Hepatocyte (in vitro differentiated cells): ENCODE measurements around the gene MS4A15. TPM values are rescaled to one million over a fixed set of nuclear protein-coding genes. Genes with fewer than 3 reads are reported as not detected.

Source experiments
- DNase-seq: peaks from one replicate; pipeline ENCODE4 v3.0.0-alpha.2; 2016; ENCODE audit warnings: low spot score
- H2AFZ ChIP-seq: fragments of 200-600 bp; sonication (generic); 2 replicates; pipeline ENCODE4 v1.6.0; 2016; ENCODE audit warnings: antibody characterized with exemption, mild to moderate bottlenecking
- H3K27ac ChIP-seq: fragments of 200-600 bp; sonication (generic); 2 replicates; pipeline ENCODE4 v1.5.1; 2016; ENCODE audit warnings: mild to moderate bottlenecking
- H3K27me3 ChIP-seq: fragments of 200-600 bp; sonication (generic); 2 replicates; pipeline ENCODE4 v1.6.1; 2016
- H3K36me3 ChIP-seq: fragments of 200-600 bp; sonication (generic); replicated peaks from 2 replicates; pipeline ENCODE4 v1.5.1; 2016; ENCODE audit warnings: low read depth; ENCODE audit not compliant: insufficient read depth
- H3K4me1 ChIP-seq: fragments of 200-600 bp; sonication (generic); 2 replicates; pipeline ENCODE4 v1.5.1; 2016; ENCODE audit warnings: mild to moderate bottlenecking, moderate library complexity; ENCODE audit not compliant: insufficient read depth
- H3K4me2 ChIP-seq: fragments of 200-600 bp; sonication (generic); 2 replicates; pipeline ENCODE4 v1.6.0; 2016
- H3K4me3 ChIP-seq: fragments of 200-600 bp; sonication (generic); 2 replicates; pipeline ENCODE4 v1.5.1; 2016; ENCODE audit warnings: mild to moderate bottlenecking
- H3K79me2 ChIP-seq: fragments of 200-600 bp; sonication (generic); 2 replicates; pipeline ENCODE4 v1.6.0; 2017; ENCODE audit warnings: mild to moderate bottlenecking
- H3K9me2 ChIP-seq: fragments of 200-600 bp; sonication (generic); replicated peaks from 2 replicates; pipeline ENCODE4 v1.6.0; 2017; ENCODE audit warnings: mild to moderate bottlenecking; ENCODE audit not compliant: insufficient read depth
- H3K9me3 ChIP-seq: fragments of 200-600 bp; sonication (generic); 2 replicates; pipeline ENCODE4 v1.5.1; 2016; ENCODE audit warnings: low read depth, mild to moderate bottlenecking
- H4K20me1 ChIP-seq: fragments of 200-600 bp; sonication (generic); 2 replicates; pipeline ENCODE4 v1.6.0; 2016; ENCODE audit warnings: mild to moderate bottlenecking; ENCODE audit not compliant: insufficient read depth, poor library complexity, severe bottlenecking
- CTCF ChIP-seq: fragments of 200-600 bp; sonication (generic); IDR thresholded peaks from 2 replicates; pipeline ENCODE4 v1.5.1; 2016; ENCODE audit warnings: antibody characterized with exemption, mild to moderate bottlenecking; ENCODE audit not compliant: poor library complexity
- EZH2 ChIP-seq: fragments of 200-600 bp; sonication (generic); IDR thresholded peaks from 2 replicates; pipeline ENCODE4 v1.6.1; 2016; ENCODE audit warnings: antibody characterized with exemption, mild to moderate bottlenecking, borderline replicate concordance
- EZH2phosphoT487 ChIP-seq: fragments of 200-600 bp; sonication (generic); IDR thresholded peaks from one replicate; pipeline ENCODE4 v1.6.1; 2018; ENCODE audit warnings: antibody characterized with exemption, mild to moderate bottlenecking, low read depth, moderate library complexity; ENCODE audit not compliant: unreplicated experiment, severe bottlenecking
- WGBS: methylation state at CpG from one replicate; pipeline ENCODE4 v1.1.6; 2016; ENCODE audit warnings: low lambda C conversion rate; ENCODE audit errors: missing lambda C conversion rate; 5-methylcytosine and 5-hydroxymethylcytosine counted together
- polyA plus RNA-seq: library from polyadenylated mRNA; unstranded; fragments of >200 nt; fragmentation: Nextera tagmentation; extraction: Ambion mirVana; gene quantifications from 2 replicates; pipeline ENCODE4 v1.2.1, GENCODE V29; 2016
- total RNA-seq: library from RNA; depleted of rRNA; stranded (reverse); fragments of >200 nt; gene quantifications from 2 replicates; pipeline ENCODE4 v1.2.3, GENCODE V29; 2014

The MS4A15 gene
- total RNA-seq (0.88 and 1.1 TPM in 2 replicates), polyA plus RNA-seq (4.3 and 8.0 TPM in 2 replicates)

- H3K4me2 ChIP-seq = no peak within 1 kb of the TSS
- TF ChIP-seq EZH2phosphoT487 (no peak), EZH2 (no peak), CTCF (peak; percentile 32)
- 66% methylated on average over 14 of the region's 14 CpGs for WGBS
- H4K20me1 ChIP-seq = no peaks in the 10 kb centered on the region
- DNase-seq = peak; percentile 38
- H3K79me2 ChIP-seq = no peaks in the 10 kb centered on the region
- H3K9me3 ChIP-seq = no peaks in the 10 kb centered on the region
- H3K4me3 ChIP-seq = no peak within 1 kb of the TSS
- H3K36me3 ChIP-seq = no peaks in the 10 kb centered on the region
- H3K9me2 ChIP-seq = no peaks in the 10 kb centered on the region
- no peak within 1 kb of the TSS for H3K27ac ChIP-seq
- H3K4me1 ChIP-seq = peaks cover 8% of the 10 kb centered on the region
- no peak within 1 kb of the TSS for H2AFZ ChIP-seq
- H3K27me3 ChIP-seq = no peaks in the 10 kb centered on the region
Observed at GRCh38 chr11:60756307-60757032, at the start of gene MS4A15. TSS of gene MS4A15 (plus strand) at chr11:60756867. CDS start at chr11:60763734, 6,867 bp downstream.

DNA sequence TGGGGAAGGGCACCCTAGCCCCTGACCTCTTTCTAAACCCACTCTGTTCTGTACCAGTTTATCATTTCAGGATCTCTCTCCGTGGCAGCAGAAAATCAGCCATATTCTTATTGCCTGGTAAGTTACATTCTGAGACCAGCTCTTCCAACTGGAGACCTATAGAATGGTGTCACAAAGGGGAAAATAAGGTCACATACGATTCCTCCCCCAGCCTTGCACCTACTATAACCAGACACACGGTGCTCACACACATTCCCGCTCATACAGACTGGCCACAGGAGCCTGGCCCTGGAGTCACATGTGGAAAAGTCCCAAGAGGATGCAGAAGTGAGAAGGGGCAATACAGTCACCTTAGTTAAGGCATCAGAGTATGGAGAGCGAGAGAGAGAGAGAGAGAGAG is 49.7 kb upstream of the MS4A15 start:
- Histone ChIP-seq H2AFZ (no peak overlapping the region), H4K20me1 (no peaks in the 10 kb centered on the region), H3K4me1 (peaks cover 12% of the 10 kb centered on the region), H3K27me3 (no peaks in the 10 kb centered on the region), H3K4me3 (no peak overlapping the region), H3K4me2 (no peak overlapping the region), H3K9me3 (no peaks in the 10 kb centered on the region), H3K36me3 (no peaks in the 10 kb centered on the region), H3K9me2 (no peaks in the 10 kb centered on the region), H3K79me2 (no peaks in the 10 kb centered on the region), H3K27ac (no peak overlapping the region)
- DNase-seq = no peak
- no peak for TF ChIP-seq CTCF
- TF ChIP-seq EZH2phosphoT487 = no peak
- no peak for TF ChIP-seq EZH2
- 67% methylated on average over 5 of the region's 5 CpGs for WGBS

GRCh38 chr11:60710482-60710881 is 46.2 kb upstream of the MS4A15 start:
- Histone ChIP-seq H4K20me1 (no peaks in the 10 kb centered on the region), H3K27me3 (no peaks in the 10 kb centered on the region), H3K36me3 (no peaks in the 10 kb centered on the region), H3K9me2 (no peaks in the 10 kb centered on the region), H3K27ac (peak overlapping the region; percentile 15), H3K79me2 (no peaks in the 10 kb centered on the region), H3K9me3 (no peaks in the 10 kb centered on the region), H2AFZ (no peak overlapping the region), H3K4me1 (peaks cover 12% of the 10 kb centered on the region), H3K4me3 (no peak overlapping the region), H3K4me2 (no peak overlapping the region)
- 63% methylated on average over 4 of the region's 4 CpGs for WGBS
- peak; percentile 23 for DNase-seq
- TF ChIP-seq EZH2phosphoT487 (no peak), CTCF (no peak), EZH2 (no peak)
